HUES48 (cell line): ENCODE data around the gene PNO1.
"Not testable (repeated sequence)": the region's sequence is repeated elsewhere in the genome, so short reads cannot be mapped to it uniquely, and the experiment has no call there.

Source experiments
- H3K27ac ChIP-seq: one replicate; pipeline ENCODE4 v1.7.0; 2013; ENCODE audit warnings: low read depth, low read length, inconsistent platforms
- H3K27me3 ChIP-seq: 2 replicates; pipeline ENCODE4 v1.6.1; 2013; ENCODE audit warnings: mild to moderate bottlenecking, low read length; ENCODE audit not compliant: control insufficient read depth, insufficient read depth
- H3K36me3 ChIP-seq: 2 replicates; pipeline ENCODE4 v1.6.1; 2013; ENCODE audit warnings: low read length; ENCODE audit not compliant: control insufficient read depth, insufficient read depth
- H3K4me1 ChIP-seq: 2 replicates; pipeline ENCODE4 v1.6.1; 2013; ENCODE audit warnings: mild to moderate bottlenecking, low read length; ENCODE audit not compliant: control insufficient read depth, insufficient read depth
- H3K4me3 ChIP-seq: 2 replicates; pipeline ENCODE4 v1.5.1; 2013; ENCODE audit warnings: mild to moderate bottlenecking, low read depth, low read length
- H3K9ac ChIP-seq: 2 replicates; pipeline ENCODE4 v1.6.1; 2013; ENCODE audit warnings: mild to moderate bottlenecking, low read depth, low read length, moderate library complexity
- H3K9me3 ChIP-seq: 2 replicates; pipeline ENCODE4 v1.6.1; 2013; ENCODE audit warnings: low read length; ENCODE audit not compliant: control insufficient read depth, insufficient read depth

The PNO1 gene

GRCh38 chr2:68157002-68157401 is 686 bp upstream of the PNO1 start:
- H3K27me3 ChIP-seq, result no peaks in the 10 kb centered on the region
- H3K36me3 ChIP-seq, result peaks cover 24% of the 10 kb centered on the region
- 0 out of 2 replicates have a peak, but pooled peaks cover 4% of the 10 kb centered on the region for H3K4me1 ChIP-seq
- no peaks in the 10 kb centered on the region for H3K9me3 ChIP-seq
- peak overlapping the region; percentile 90 for H3K9ac ChIP-seq
- peak overlapping the region; percentile 92 for H3K27ac ChIP-seq
- peak overlapping the region; percentile 90 for H3K4me3 ChIP-seq

- H3K4me3 ChIP-seq, result peak overlapping the region; percentile 90
- H3K27ac ChIP-seq, result peak overlapping the region; percentile 92
- H3K4me1 ChIP-seq, result 0 out of 2 replicates have a peak, but pooled peaks cover 4% of the 10 kb centered on the region
- H3K9me3 ChIP-seq, result no peaks in the 10 kb centered on the region
- H3K9ac ChIP-seq, result peak overlapping the region; percentile 90
- H3K36me3 ChIP-seq, result peaks cover 35% of the 10 kb centered on the region
- no peaks in the 10 kb centered on the region for H3K27me3 ChIP-seq
Observed at GRCh38 chr2:68158134-68158447, 403 bp downstream of the PNO1 start.

GRCh38 chr2:68163641-68164040 is 6.0 kb downstream of the PNO1 start:
- Histone ChIP-seq H3K9ac (no peak overlapping the region), H3K36me3 (peaks cover 84% of the 10 kb centered on the region), H3K9me3 (no peaks in the 10 kb centered on the region), H3K4me3 (no peak overlapping the region), H3K27me3 (no peaks in the 10 kb centered on the region), H3K4me1 (no peaks in the 10 kb centered on the region), H3K27ac (no peak overlapping the region)

GRCh38 chr2:68167186-68167585 is 9.5 kb downstream of the PNO1 start:
- no peaks in the 10 kb centered on the region for H3K9me3 ChIP-seq
- peaks cover 86% of the 10 kb centered on the region for H3K36me3 ChIP-seq

GRCh38 chr2:68169308-68169707 is 11.6 kb downstream of the PNO1 start:
- Histone ChIP-seq H3K4me1 (no peaks in the 10 kb centered on the region), H3K36me3 (peaks cover 86% of the 10 kb centered on the region), H3K4me3 (no peak overlapping the region), H3K9me3 (no peaks in the 10 kb centered on the region), H3K27me3 (no peaks in the 10 kb centered on the region), H3K9ac (no peak overlapping the region), H3K27ac (no peak overlapping the region)

More at GRCh38 chr2:68167186-68167585, 9.5 kb downstream of the PNO1 start:
- Histone ChIP-seq H3K27ac (no peak overlapping the region), H3K4me1 (no peaks in the 10 kb centered on the region), H3K4me3 (no peak overlapping the region), H3K27me3 (no peaks in the 10 kb centered on the region), H3K9ac (no peak overlapping the region)

- H3K9me3 ChIP-seq, result no peaks in the 10 kb centered on the region
- H3K4me1 ChIP-seq, result no peaks in the 10 kb centered on the region
- H3K4me3 ChIP-seq, result no peak overlapping the region
- peaks cover 89% of the 10 kb centered on the region for H3K36me3 ChIP-seq
- no peaks in the 10 kb centered on the region for H3K27me3 ChIP-seq
- no peak overlapping the region for H3K9ac ChIP-seq
- H3K27ac ChIP-seq, result no peak overlapping the region
Observed at GRCh38 chr2:68171146-68171545, 13.5 kb downstream of the PNO1 start.

GRCh38 chr2:68171684-68172083 is 14.0 kb downstream of the PNO1 start:
- no peak overlapping the region for H3K9ac ChIP-seq
- H3K36me3 ChIP-seq, result peaks cover 87% of the 10 kb centered on the region
- no peaks in the 10 kb centered on the region for H3K4me1 ChIP-seq
- H3K27ac ChIP-seq, result no peak overlapping the region
- H3K27me3 ChIP-seq, result no peaks in the 10 kb centered on the region
- no peaks in the 10 kb centered on the region for H3K9me3 ChIP-seq
- no peak overlapping the region for H3K4me3 ChIP-seq

GRCh38 chr2:68172521-68172920 is 14.8 kb downstream of the PNO1 start:
- no peak overlapping the region for H3K4me3 ChIP-seq
- no peaks in the 10 kb centered on the region for H3K9me3 ChIP-seq
- H3K36me3 ChIP-seq, result peaks cover 87% of the 10 kb centered on the region
- H3K27ac ChIP-seq, result no peak overlapping the region
- no peak overlapping the region for H3K9ac ChIP-seq
- H3K27me3 ChIP-seq, result no peaks in the 10 kb centered on the region
- H3K4me1 ChIP-seq, result no peaks in the 10 kb centered on the region

- H3K27ac ChIP-seq, result no peak overlapping the region
- no peaks in the 10 kb centered on the region for H3K4me1 ChIP-seq
- peaks cover 85% of the 10 kb centered on the region for H3K36me3 ChIP-seq
- H3K4me3 ChIP-seq, result no peak overlapping the region
- no peaks in the 10 kb centered on the region for H3K9me3 ChIP-seq
- no peak overlapping the region for H3K9ac ChIP-seq
- H3K27me3 ChIP-seq, result no peaks in the 10 kb centered on the region
Observed at GRCh38 chr2:68172990-68173700, 15.5 kb downstream of the PNO1 start.

- H3K27ac ChIP-seq, H3K9me3 ChIP-seq, H3K27me3 ChIP-seq, H3K4me3 ChIP-seq, H3K4me1 ChIP-seq, H3K9ac ChIP-seq: not testable (repeated sequence)
- peaks cover 76% of the 10 kb centered on the region for H3K36me3 ChIP-seq
Observed at GRCh38 chr2:68175210-68175609, 17.5 kb downstream of the PNO1 start.

- no peak overlapping the region for H3K27ac ChIP-seq
- H3K4me3 ChIP-seq, result no peak overlapping the region
- peaks cover 74% of the 10 kb centered on the region for H3K36me3 ChIP-seq
- H3K9ac ChIP-seq, result no peak overlapping the region
- no peaks in the 10 kb centered on the region for H3K27me3 ChIP-seq
- no peaks in the 10 kb centered on the region for H3K9me3 ChIP-seq
- no peaks in the 10 kb centered on the region for H3K4me1 ChIP-seq
Observed at GRCh38 chr2:68176657-68177056, 19.0 kb downstream of the PNO1 start.
